Measurements from ENCODE around the gene TREML4.

Gene TREML4

DNA sequence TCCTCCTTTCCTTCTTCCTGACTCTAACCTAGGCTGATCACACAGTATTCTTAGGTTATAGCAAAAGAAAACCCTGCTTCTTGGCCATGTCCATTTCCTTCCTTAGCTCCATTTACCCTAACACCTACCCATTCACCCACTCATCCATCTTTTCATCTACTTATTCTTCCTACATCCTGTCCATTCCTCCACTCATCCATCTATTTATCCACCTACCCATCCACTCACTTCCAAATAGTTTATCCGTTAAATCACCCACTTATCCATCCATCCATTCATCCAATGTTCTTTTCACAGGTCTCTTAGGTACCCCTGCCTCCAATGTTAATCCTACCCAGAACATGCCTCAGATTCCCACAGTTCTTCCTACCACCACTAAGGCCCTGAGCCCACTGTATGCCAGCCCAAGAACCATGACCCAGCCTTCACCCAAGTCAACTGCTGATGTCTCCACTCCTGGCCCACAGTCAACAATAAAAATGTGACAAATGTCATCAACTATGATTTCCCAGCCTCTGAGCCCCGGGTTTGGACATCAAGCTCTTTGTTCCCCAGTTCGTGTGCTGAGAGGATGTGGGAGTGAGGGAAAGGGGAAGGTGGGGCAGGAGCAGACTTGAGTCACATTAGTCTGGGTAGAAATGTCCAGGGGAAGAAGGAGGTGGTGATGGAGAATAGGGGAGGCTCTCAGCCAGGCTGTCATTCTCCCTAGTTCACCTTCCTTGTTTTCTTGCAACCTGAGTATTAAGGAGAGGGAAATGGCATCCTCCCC lies 24.4 kb downstream of the TREML4 start:
- no peak for DNase-seq (ENCODE audit: low read depth in 1 of 2, low spot score in 1 of 2)

DNA sequence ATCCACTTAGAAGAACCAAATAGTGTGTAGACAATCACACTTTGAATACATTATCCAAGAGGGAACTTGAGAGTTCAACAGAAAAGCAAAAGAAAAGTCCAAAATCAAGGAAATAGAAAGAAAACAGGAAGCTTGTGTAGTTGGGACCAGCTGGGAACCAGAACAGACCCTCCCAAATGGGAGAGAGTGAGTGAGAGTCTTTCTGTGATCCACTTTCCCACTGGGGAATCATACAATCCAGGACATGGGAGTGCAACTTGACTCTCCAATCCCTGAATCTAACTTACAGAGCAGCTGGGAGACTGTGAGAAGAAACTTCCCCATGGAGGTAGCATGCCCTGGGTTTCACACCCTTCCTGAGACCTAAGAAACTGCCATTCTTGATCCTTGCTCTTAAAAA lies 27.0 kb downstream of the TREML4 start:
- DNase-seq (ENCODE audit: low read depth in 1 of 2, low spot score in 1 of 2), result no peak

DNA sequence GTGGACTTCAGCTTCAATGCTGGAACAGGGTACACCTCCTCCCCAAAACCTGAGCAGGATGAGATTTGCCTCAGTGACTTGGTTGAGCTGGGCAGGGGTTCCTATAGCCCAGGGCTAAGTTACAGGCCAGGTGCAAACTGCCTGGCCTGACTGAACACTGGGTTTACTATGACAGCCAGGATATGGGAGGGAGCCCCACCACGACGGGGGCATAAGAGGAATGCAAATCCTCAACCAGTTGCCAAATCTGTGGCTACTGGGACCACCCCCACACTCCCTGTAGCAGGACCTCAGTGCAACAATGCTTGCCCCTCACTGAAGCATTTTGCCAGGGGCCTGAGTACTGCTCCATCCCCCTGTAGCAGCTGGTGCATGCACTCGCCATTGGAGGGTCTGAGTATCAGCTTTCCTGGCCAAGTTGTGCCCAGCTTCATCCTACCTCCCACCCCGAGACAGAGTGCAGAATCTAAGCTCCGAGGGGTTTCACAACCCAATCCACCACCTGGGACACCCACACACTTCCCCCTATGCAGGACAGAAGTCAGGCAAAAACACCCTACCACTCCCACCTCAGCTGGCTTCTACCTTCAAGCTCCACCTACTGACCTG lies 27.6 kb downstream of the TREML4 start:
- no peak for DNase-seq (ENCODE audit: low read depth in 1 of 2, low spot score in 1 of 2)

DNA sequence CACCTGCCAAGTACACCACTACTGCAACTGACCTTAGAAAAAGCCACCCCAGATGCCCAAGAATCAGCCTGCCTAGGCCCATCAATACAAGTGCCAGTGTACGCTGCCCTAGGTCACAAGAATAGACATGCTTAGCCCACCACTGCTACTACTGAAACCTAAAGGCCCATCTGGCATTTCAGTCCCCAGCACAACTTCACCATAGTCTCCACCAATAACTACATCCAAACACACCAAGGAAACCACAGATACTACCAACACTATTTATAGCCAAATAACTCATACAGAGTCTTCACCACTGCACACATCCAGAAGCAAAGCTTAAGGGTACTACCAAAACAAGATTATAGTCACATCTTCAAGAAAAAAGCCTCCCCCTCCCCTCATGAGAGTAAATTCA lies 28.2 kb downstream of the TREML4 start:
- no peak for DNase-seq (ENCODE audit: low read depth in 1 of 2, low spot score in 1 of 2)

DNA sequence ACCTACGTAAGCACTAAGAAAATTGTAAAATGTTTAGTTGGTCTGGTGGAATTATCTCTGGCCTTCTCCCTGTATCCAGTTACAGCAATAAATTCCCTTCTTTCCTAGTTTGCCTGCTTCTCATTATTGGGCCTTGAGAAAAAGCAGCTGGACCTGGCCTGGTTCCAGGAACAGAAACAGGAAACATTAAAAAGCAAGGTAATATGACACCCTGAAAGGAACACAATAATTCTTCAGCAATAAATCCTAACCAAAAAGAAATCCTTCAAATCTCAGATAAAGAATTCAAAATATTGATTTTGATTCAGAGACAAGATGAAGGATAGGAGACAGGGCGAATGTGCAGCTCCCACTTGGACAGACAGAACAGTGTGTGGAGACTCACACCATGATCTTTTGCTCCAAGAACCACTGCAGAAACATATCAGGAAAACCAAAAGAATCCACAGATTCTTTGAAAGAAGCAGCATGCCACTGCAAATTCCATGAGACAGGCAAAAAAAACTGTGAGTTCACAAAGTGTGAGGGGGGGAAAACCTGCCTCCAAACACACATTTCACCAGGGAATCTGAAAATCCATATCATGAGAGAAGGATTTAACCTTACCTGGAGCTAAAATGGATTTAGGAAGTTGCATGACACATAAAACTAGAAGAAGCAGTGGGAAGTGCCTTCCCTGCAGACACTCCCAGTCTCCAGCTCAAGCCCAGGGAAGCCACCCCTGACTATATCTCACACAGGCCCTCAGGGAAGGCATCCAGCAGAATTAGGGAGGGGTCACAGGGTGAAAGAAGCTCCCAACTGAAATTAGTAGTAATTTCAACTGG lies 29.4 kb downstream of the TREML4 start:
- no peak for DNase-seq (ENCODE audit: low read depth in 1 of 2, low spot score in 1 of 2)

DNA sequence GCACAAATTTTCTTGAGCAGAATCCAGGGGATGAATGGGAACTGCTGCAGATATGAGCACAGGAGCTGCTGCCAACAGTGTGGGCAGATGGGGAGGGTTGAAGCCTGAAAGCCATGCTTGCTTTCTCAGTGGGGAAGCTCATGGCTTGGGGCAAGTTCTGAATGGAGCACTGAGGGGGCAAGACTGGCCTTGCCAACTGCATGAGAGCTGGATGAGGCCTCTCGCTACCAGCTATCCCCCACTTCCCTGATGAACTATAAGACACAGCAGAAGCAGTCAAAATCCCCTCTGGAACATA lies 30.0 kb downstream of the TREML4 start:
- DNase-seq (ENCODE audit: low read depth in 1 of 2, low spot score in 1 of 2), result no peak

DNA sequence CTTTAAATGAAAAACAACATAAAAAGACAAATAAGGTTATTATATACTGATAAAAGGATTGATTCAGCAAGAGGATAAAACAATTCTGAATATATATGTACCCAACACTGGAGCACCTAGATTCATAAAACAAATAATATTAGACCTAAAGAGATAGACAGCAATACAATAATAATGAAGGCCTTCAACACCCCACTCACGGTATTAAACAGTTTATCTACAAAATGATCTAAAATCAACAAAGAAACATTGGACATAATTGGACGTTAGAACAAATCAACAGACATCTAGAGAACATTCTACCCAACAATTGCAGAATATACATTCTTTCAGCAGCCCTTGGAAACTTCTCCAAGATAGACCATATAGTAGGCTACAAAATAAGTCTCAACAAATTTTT lies 34.3 kb downstream of the TREML4 start:
- DNase-seq (ENCODE audit: low read depth in 1 of 2, low spot score in 1 of 2), result no peak

DNA sequence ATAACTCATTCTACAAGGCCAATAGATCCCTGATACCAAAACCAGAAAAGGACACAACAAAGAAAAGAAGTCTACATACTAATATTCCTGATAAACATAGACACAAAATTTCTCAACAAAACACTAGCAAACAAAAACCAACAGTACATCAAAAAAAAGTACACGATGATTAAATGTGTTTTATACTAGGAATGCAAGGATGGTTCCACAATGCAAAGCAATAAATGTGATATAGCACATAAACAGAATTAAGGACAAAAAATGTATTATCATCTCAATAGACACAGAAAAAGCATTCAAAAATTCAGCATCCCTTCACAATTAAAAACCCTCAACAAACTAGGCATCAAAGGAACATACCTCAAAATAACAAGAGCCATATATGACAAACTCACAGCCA lies 35.1 kb downstream of the TREML4 start:
- DNase-seq (ENCODE audit: low read depth in 1 of 2, low spot score in 1 of 2), result no peak

DNA sequence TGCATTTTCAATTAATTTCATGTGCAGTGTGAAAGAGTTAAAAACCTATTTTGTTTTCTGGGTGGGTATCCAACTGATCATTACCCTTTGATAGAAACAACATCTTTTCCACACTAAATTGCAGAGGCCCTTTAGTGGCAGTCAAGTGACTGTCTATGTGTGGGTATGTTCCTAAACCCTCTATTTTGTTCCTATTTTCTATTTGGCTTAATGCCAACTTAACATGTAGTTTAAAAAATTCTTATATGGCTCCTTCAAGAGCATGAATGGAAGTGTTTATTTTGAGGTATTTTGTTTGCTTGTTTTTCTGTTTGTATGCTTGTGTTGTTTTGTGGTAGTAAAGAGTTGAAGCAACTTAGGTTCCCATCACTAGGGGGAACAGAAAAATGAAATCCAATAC lies 38.4 kb downstream of the TREML4 start:
- no peak for DNase-seq (ENCODE audit: low read depth in 1 of 2, low spot score in 1 of 2)

DNA sequence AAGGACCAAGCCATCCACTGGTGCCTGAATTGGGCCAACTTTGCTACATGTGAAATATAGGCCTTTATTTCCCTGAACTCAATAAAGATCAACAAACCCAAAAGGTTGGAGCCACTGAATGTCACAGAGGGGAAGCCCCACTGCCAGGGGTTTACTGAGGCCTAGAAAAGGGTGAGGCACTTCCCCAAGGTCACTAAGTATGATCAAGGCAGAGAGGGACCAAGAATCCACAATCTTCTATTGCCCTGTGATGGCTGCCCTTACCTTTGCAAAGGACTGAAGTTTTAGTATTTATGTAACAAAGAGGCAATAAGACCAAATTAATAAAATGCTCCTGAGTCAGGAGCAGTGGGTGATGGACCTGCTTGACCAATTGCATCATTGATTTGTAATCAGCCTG lies 40.3 kb downstream of the TREML4 start:
- DNase-seq (ENCODE audit: low read depth in 1 of 2, low spot score in 1 of 2), result no peak

DNA sequence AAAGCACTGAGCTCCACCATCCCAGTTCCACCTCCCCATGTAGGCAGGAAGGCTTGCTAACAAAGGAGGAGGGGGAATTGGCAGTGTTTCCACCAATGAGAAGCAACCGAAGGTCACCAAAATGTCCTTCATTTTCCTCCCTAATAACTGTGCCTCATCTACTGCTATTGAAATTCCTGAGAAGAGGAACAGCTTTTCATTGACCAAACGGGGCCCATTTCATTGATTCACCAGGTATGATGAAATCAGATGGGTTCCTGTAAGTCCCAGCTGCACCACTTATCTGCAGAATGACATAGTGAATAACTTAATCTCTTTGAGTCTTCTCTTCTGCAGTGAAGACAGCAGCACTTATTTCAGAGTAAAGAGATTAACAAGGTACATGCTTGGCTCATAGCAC lies 41.0 kb downstream of the TREML4 start:
- no peak for DNase-seq (ENCODE audit: low read depth in 1 of 2, low spot score in 1 of 2)

DNA sequence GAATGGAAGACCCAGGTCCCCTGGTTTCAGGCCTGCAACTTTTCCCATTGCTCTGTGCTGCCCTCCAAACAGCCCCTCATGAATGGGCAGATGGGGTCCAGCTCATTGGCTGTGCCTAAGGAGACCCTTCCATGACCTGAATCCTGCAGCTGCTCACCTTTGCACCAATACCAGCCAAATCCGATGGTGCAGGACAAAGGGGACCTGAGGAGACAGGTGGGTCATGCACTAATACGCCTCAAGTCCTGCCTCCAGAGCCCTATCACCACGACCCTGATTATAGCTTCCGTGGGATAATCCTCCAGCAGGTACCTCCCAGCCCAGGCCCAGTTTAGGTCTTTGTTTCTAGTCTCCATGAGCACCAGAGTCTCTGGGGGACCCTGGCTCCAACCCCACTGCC lies 41.6 kb downstream of the TREML4 start:
- DNase-seq (ENCODE audit: low read depth in 1 of 2, low spot score in 1 of 2), result no peak

DNA sequence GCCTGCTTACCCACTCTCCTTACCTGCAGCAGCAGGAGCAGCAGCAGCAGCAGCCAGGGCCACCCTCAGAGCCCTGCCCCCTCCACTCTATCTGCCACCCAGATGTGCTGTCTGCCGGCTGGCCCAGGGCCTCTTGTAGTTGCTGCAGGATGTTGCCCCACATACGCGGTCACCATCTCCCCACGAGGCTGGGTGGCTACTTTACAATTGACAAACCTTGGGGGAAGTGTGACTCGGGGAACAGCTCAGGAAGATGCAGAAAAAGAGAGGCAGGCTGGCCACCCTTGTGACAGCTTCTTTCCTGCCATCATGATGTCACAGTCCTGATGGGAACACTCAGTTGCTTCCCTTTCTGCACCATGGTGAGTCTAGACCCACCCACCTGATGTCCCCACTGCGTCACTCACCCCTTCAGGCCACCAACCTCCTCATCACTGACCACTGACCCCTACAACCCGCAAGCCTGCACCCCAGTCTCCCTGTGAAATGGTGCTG lies 43.8 kb downstream of the TREML4 start:
- no peak for DNase-seq (ENCODE audit: low read depth in 1 of 2, low spot score in 1 of 2)

DNA sequence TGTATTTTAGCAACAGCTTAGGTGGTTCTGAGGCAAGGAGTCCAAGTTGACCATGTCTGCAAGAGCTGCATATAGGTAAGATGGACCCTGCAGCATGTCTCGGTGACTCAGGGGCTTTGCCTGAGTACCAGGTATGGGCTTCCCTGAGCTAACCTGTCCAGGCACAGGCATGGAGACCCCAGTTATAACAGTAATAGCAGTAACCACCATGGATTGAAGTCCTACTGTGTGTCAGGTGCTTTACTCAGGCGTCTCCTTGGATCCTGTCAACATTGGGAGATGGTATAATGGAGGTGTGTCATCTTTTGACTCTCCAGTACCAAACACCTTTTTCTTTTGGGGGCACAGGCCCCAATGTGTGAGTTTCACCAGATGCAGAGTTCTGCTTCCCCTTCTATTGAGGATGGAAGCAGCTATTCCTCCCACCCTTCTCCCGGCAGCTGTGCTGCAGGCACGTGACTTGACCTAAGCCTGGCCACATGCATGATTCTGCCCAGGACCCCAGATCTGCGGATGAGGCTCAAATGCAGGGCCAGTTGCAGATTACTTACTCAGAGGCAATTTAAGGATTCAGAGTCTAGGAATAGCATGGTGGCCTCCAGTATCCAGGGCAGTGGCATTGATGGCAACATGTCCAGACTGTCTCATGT lies 44.6 kb downstream of the TREML4 start:
- DNase-seq (ENCODE audit: low read depth in 1 of 2, low spot score in 1 of 2), result no peak

DNA sequence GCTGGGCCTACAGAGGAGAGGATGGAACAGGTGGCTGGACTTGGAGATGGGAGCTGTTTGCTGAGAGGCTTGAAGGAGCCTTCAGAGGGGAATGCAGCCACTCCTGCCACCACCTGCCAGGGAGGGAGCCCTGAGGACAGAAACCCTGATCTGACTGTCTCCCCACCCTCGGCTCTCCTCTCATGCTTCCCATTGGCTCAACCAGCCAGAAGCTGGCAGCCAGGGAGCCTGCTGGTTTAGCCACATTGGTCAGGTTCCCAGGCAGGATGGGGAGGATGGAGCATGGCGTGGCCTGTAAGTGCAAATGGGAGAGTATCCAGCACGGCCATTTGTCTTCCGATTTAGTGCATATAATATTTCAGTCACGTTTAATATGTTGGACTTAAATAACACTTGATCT lies 45.6 kb downstream of the TREML4 start:
- no peak for DNase-seq (ENCODE audit: low read depth in 1 of 2, low spot score in 1 of 2)

DNA sequence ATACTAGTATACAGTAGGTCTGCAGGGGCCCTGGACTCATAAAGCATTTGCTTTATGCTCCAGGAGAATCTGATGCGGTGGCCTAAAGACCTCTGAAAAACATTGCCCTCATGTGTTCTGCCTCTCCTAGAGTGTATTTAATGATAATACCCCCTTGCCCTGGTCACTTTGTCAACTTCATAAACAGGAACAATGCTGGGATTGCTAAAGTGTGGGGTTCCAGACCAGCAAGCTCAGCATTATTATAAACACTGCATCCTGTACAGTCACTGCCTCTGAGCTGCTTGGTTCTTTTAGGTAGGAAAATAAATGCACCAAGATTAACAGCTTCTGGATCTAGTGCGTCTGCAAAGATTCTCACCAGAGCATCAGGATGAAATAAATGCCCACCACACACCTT lies 46.1 kb downstream of the TREML4 start:
- DNase-seq (ENCODE audit: low read depth in 1 of 2, low spot score in 1 of 2), result no peak

DNA sequence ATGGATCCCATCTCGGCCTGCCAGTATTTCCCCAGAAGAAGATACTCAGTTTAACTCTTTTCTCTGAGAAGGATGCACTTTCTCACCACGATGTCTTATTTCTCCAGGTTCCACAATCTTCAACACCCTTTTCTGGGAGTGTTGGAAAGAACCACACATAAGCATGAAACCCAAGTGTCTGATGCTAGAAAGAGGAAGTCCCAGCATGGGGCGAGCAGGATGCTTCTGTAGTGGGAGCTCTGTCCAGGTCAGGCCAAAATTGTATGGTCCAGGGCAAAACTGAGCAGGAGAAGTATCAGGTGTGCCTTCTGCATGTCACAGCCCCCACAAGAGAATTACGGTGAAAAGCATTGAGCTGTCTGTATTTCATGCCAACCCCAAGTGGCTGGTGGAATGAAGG lies 47.3 kb downstream of the TREML4 start:
- no peak for DNase-seq (ENCODE audit: low read depth in 1 of 2, low spot score in 1 of 2)

DNA sequence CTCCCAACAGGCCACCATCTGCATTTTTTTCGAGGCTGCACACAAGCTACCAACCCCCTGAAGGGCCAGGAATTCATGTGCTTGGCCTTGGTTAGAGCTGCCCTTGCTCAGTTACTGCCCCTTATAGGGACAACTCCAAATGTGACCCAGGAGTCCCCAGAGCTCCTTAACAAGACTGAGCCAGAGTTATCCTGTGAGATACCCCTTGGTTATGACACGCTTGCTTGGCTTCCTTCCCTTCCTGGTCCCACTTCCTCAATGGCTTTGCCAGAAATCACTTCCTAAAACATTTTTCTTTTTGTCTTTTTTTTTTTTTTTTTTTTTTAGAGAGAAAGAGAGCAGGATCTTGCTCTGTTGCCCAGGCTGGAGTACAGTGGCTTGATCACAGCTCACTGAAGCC lies 49.5 kb downstream of the TREML4 start:
- DNase-seq (ENCODE audit: low read depth in 1 of 2, low spot score in 1 of 2), result no peak

DNA sequence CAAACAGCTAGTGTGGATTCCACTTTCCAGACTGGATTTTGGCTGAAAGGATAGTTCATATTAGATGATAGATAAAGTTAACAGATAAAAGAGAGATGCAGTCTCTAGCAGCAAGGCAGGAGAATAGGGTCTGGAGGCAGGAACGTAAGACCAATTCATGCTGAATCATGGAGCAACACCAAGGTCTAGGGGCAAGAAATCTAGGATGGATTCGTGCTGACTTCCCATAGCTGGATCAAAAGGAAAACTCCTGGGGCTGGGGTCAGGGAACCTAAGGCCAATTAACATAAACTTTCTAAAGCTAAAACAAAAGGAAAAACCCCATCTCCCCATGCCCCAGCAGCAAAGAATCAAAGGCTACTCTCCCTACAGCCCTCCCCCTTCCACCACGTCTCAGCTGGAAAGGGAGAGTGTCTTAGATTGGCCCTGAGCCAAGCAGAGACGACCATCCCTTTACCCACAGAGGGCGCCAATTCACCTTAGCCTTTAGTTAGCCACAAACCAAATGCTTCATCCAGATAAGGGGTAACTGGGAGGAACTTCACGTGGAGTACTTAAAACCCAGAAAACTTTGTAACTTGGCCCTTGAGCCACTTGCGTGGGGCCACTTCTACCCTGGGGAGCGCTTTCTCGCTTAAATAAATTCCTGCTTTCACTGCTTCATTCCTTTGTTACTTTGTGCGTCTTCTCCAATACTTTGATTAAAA lies 50.7 kb downstream of the TREML4 start:
- DNase-seq (ENCODE audit: low read depth in 1 of 2, low spot score in 1 of 2), result peak in 1 of 2 donors; percentile 26

DNA sequence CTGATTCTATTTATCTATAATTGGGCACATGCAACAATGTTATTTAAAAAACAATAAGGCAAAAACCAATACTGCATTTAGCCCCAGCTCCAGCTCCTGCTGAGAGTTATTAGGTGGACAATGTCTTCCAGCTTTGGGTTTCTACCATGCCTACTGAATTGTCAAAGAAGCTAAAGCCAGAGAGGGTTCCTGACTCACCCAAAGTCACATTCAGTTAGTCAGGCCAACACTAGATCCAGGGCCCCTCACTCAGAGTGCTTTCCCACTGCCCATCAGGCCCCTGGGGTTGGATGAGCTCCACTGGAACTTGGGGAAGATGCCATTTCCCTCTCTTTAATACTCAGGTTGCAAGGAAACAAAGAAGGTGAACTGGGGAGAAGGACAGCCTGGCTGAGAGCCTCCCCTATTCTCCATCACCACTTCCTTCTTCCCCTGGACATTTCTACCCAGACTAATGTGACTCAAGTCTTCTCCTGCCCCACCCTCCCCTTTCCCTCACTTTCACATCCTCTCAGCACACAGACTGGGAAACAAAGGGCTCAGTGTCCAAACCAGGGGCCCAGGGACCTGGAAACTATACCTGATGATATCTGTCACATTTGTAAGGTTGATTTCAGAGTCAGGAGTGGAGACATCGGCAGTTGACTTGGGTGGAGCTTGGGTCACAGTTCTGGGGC lies 52.4 kb downstream of the TREML4 start:
- no peak for DNase-seq (ENCODE audit: low read depth in 1 of 2, low spot score in 1 of 2)

DNA sequence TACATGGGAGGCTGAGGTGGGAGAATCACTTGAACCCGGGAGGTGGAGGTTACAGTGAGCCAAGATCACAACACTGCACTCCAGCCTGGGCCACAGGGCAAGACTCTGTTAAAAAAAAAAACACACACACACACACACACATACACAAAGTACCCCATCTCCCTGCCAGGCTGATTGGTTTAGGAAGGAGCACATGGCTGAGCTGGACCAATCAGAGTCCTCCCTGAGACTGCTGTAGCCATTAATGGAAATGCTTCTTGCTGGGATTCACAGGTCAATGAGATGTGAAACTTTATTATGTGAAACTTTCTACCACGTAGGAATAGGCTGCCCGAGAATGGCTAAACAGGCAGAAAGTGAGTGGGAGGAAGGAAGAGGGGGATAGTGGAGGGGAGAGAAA lies 55.5 kb downstream of the TREML4 start:
- DNase-seq (ENCODE audit: low read depth in 1 of 2, low spot score in 1 of 2), result no peak
